HG02852 (cell line): Measurements from ENCODE around the gene SEMA5A.

Source experiments
- ATAC-seq: cut with Tn5 transposase; IDR thresholded peaks from one replicate; pipeline ENCODE4 v1.9.1; 2021; ENCODE audit warnings: mild to moderate bottlenecking, moderate library complexity; ENCODE audit not compliant: unreplicated experiment

SEMA5A gene

GRCh38 chr5:9479361-9479760, 66.5 kb downstream of the SEMA5A start:
- no peak for ATAC-seq

- no peak for ATAC-seq
Measured at GRCh38 chr5:9477537-9477936, 68.3 kb downstream of the SEMA5A start.

- no peak for ATAC-seq
Measured at GRCh38 chr5:9474219-9475002, 71.5 kb downstream of the SEMA5A start.

GRCh38 chr5:9473624-9474023, 72.3 kb downstream of the SEMA5A start:
- no peak for ATAC-seq

- ATAC-seq, result no peak
Measured at GRCh38 chr5:9470410-9470809, 75.5 kb downstream of the SEMA5A start.

- ATAC-seq, result no peak
Measured at GRCh38 chr5:9468060-9468388, 77.9 kb downstream of the SEMA5A start.

GRCh38 chr5:9467199-9468059, 78.4 kb downstream of the SEMA5A start:
- no peak for ATAC-seq

- ATAC-seq, result no peak
Measured at GRCh38 chr5:9466697-9467096, 79.2 kb downstream of the SEMA5A start.

GRCh38 chr5:9464478-9464877, 81.4 kb downstream of the SEMA5A start:
- no peak for ATAC-seq

GRCh38 chr5:9462109-9462508, 83.8 kb downstream of the SEMA5A start:
- ATAC-seq, result no peak

- no peak for ATAC-seq
Measured at GRCh38 chr5:9460885-9461645, 84.8 kb downstream of the SEMA5A start.

- no peak for ATAC-seq
Measured at GRCh38 chr5:9456435-9457042, 89.3 kb downstream of the SEMA5A start.

- ATAC-seq, result no peak
Measured at GRCh38 chr5:9455826-9456434, 89.9 kb downstream of the SEMA5A start.

GRCh38 chr5:9454491-9454890, 91.4 kb downstream of the SEMA5A start:
- ATAC-seq, result no peak

- no peak for ATAC-seq
Measured at GRCh38 chr5:9454012-9454481, 91.8 kb downstream of the SEMA5A start.

GRCh38 chr5:9453480-9454011, 92.3 kb downstream of the SEMA5A start:
- no peak for ATAC-seq

- no peak for ATAC-seq
Measured at GRCh38 chr5:9452181-9452580, 93.7 kb downstream of the SEMA5A start.

GRCh38 chr5:9451037-9451436, 94.8 kb downstream of the SEMA5A start:
- no peak for ATAC-seq

- no peak for ATAC-seq
Measured at GRCh38 chr5:9447691-9448090, 98.2 kb downstream of the SEMA5A start.

- ATAC-seq, result no peak
Measured at GRCh38 chr5:9445826-9446388, 100.0 kb downstream of the SEMA5A start.
